ENCODE measurements around the gene IL21.

IL21 gene

GRCh38 chr4:122635205-122635604 lies 14.3 kb upstream of the IL21 start:
- FAIRE-seq (no peak), DNase-seq (ENCODE audit: extremely low spot score, insufficient read length, low read depth) (no peak)

GRCh38 chr4:122633211-122633610 lies 12.3 kb upstream of the IL21 start:
- no peak for FAIRE-seq
- no peak for DNase-seq (ENCODE audit: extremely low spot score, insufficient read length, low read depth)

- DNase-seq (ENCODE audit: extremely low spot score, insufficient read length, low read depth) (no peak), FAIRE-seq (no peak)
These were observed 11.7 kb upstream of the IL21 start for GRCh38 chr4:122632396-122633143.

- DNase-seq (ENCODE audit: extremely low spot score, insufficient read length, low read depth) (no peak), FAIRE-seq (no peak)
These were observed 4.3 kb upstream of the IL21 start for GRCh38 chr4:122625156-122625555.

GRCh38 chr4:122624205-122624604 lies 3.3 kb upstream of the IL21 start:
- no peak for FAIRE-seq
- no peak for DNase-seq (ENCODE audit: extremely low spot score, insufficient read length, low read depth)

- FAIRE-seq (no peak), DNase-seq (ENCODE audit: extremely low spot score, insufficient read length, low read depth) (no peak)
These were observed 2.8 kb upstream of the IL21 start for GRCh38 chr4:122623637-122624166.

- no peak for FAIRE-seq
- no peak for DNase-seq (ENCODE audit: extremely low spot score, insufficient read length, low read depth)
These were observed 1.5 kb upstream of the IL21 start for GRCh38 chr4:122622400-122622799.

- FAIRE-seq (no peak), DNase-seq (ENCODE audit: extremely low spot score, insufficient read length, low read depth) (no peak)
These were observed 1.3 kb downstream of the IL21 start for GRCh38 chr4:122619611-122620010.

GRCh38 chr4:122617597-122618593 lies 3.0 kb downstream of the IL21 start:
- no peak for FAIRE-seq

GRCh38 chr4:122616915-122617596 lies 3.8 kb downstream of the IL21 start:
- FAIRE-seq = no peak

More at GRCh38 chr4:122617597-122618593, 3.0 kb downstream of the IL21 start:
- no peak for DNase-seq (ENCODE audit: extremely low spot score, insufficient read length, low read depth)

GRCh38 chr4:122614621-122615020 lies 6.2 kb downstream of the IL21 start:
- DNase-seq (ENCODE audit: extremely low spot score, insufficient read length, low read depth) = no peak
- FAIRE-seq = no peak

More at GRCh38 chr4:122616915-122617596, 3.8 kb downstream of the IL21 start:
- DNase-seq (ENCODE audit: extremely low spot score, insufficient read length, low read depth) = no peak

- no peak for DNase-seq (ENCODE audit: extremely low spot score, insufficient read length, low read depth)
- FAIRE-seq = no peak
These were observed 8.3 kb downstream of the IL21 start for GRCh38 chr4:122612540-122612939.

GRCh38 chr4:122606364-122607043 lies 14.4 kb downstream of the IL21 start:
- no peak for FAIRE-seq
- no peak for DNase-seq (ENCODE audit: extremely low spot score, insufficient read length, low read depth)

GRCh38 chr4:122604146-122604545 lies 16.7 kb downstream of the IL21 start:
- FAIRE-seq = no peak
- no peak for DNase-seq (ENCODE audit: extremely low spot score, insufficient read length, low read depth)

- no peak for FAIRE-seq
- DNase-seq (ENCODE audit: extremely low spot score, insufficient read length, low read depth) = no peak
These were observed 17.7 kb downstream of the IL21 start for GRCh38 chr4:122603156-122603574.

GRCh38 chr4:122602277-122603142 lies 18.4 kb downstream of the IL21 start:
- DNase-seq (ENCODE audit: extremely low spot score, insufficient read length, low read depth) (no peak), FAIRE-seq (no peak)

GRCh38 chr4:122591196-122591595 lies 29.7 kb downstream of the IL21 start:
- FAIRE-seq (no peak), DNase-seq (ENCODE audit: extremely low spot score, insufficient read length, low read depth) (no peak)

GRCh38 chr4:122588453-122589238 lies 32.2 kb downstream of the IL21 start:
- FAIRE-seq (no peak), DNase-seq (ENCODE audit: extremely low spot score, insufficient read length, low read depth) (no peak)
